Progenitor cell of endocrine pancreas (in vitro differentiated cells): ENCODE data around the gene HCN2. TPM values are rescaled to one million over a fixed set of nuclear protein-coding genes. Genes with fewer than 3 reads are reported as not detected.

Experiments used
- DNase-seq: peaks from one replicate; pipeline ENCODE4 v3.0.0; 2021; ENCODE audit warnings: low spot score; ENCODE audit not compliant: unreplicated experiment
- H3K27ac Mint-ChIP-seq: 2 replicates; pipeline ENCODE4 v1.8.0; 2021; ENCODE audit warnings: mild to moderate bottlenecking, moderate library complexity, mixed read lengths
- H3K27me3 Mint-ChIP-seq: 2 replicates; pipeline ENCODE4 v1.8.0; 2021; ENCODE audit warnings: mixed read lengths
- H3K36me3 Mint-ChIP-seq: 2 replicates; pipeline ENCODE4 v1.8.0; 2022; ENCODE audit warnings: mixed read lengths; ENCODE audit not compliant: insufficient read depth
- H3K4me1 Mint-ChIP-seq: 2 replicates; pipeline ENCODE4 v1.8.0; 2021; ENCODE audit warnings: low read depth, mixed read lengths
- H3K4me3 Mint-ChIP-seq: 2 replicates; pipeline ENCODE4 v1.8.0; 2021; ENCODE audit warnings: low read depth, mild to moderate bottlenecking, moderate library complexity, mixed read lengths
- H3K9me3 Mint-ChIP-seq: 2 replicates; pipeline ENCODE4 v1.8.0; 2021; ENCODE audit warnings: low read depth, mixed read lengths
- CTCF ChIP-seq: fragments of 200-600 bp; sonication (generic); IDR thresholded peaks from one replicate; pipeline ENCODE4 v1.5.0; 2021; ENCODE audit warnings: antibody characterized with exemption, mild to moderate bottlenecking; ENCODE audit not compliant: unreplicated experiment
- total RNA-seq: library from RNA; stranded (reverse); gene quantifications from 2 replicates; pipeline ENCODE4 v1.2.1, GENCODE V29; 2021

The HCN2 gene
- total RNA-seq, 1 donor from 2014 or later = 0.34 TPM

DNA sequence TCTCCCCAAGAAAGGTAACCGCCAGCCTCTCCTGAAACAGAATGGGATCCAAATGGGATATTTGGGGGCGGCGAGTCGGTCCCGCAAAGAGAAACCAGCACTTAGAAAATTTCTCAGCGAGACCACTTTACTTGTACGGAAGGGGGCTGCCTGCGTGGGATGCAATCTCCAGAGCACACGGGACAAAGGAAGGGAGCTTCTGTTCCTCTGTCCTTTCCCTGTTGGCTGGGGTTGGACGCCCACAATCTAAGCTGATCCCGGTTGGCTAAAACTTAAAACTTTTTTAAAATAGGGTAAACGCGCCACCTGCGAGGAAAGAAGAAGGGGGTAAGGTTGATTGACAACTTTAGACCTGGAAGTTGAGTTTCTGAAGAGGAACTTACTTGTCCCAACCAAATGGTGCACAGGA, 18.1 kb upstream of the HCN2 start:
- no peaks in the 10 kb centered on the region for H3K27me3 Mint-ChIP-seq
- DNase-seq = no peak

GRCh38 chr19:572140-572742, 17.4 kb upstream of the HCN2 start, which contains the start of gene BSG:
BSG (plus strand) TSS chr19:572596; CDS start chr19:572635, 39 bp downstream.
- H3K27ac Mint-ChIP-seq = peak within 1 kb of the TSS; percentile 99
- DNase-seq = peak; percentile 95
- H3K4me3 Mint-ChIP-seq = peak within 1 kb of the TSS; percentile 88
- peaks cover 21% of the 10 kb centered on the region for H3K4me1 Mint-ChIP-seq
- H3K27me3 Mint-ChIP-seq = no peaks in the 10 kb centered on the region
- TF ChIP-seq CTCF = no peak
- H3K9me3 Mint-ChIP-seq = peaks cover 5% of the 10 kb centered on the region
- peaks cover 9% of the 10 kb centered on the region for H3K36me3 Mint-ChIP-seq

More for the DNA sequence above, 18.1 kb upstream of the HCN2 start:
- H3K9me3 Mint-ChIP-seq = peaks cover 5% of the 10 kb centered on the region
- H3K27ac Mint-ChIP-seq = peak overlapping the region; percentile 98
- H3K4me1 Mint-ChIP-seq = peaks cover 20% of the 10 kb centered on the region
- no peak for TF ChIP-seq CTCF
- H3K36me3 Mint-ChIP-seq = peaks cover 12% of the 10 kb centered on the region
- peak overlapping the region; percentile 77 for H3K4me3 Mint-ChIP-seq

DNA sequence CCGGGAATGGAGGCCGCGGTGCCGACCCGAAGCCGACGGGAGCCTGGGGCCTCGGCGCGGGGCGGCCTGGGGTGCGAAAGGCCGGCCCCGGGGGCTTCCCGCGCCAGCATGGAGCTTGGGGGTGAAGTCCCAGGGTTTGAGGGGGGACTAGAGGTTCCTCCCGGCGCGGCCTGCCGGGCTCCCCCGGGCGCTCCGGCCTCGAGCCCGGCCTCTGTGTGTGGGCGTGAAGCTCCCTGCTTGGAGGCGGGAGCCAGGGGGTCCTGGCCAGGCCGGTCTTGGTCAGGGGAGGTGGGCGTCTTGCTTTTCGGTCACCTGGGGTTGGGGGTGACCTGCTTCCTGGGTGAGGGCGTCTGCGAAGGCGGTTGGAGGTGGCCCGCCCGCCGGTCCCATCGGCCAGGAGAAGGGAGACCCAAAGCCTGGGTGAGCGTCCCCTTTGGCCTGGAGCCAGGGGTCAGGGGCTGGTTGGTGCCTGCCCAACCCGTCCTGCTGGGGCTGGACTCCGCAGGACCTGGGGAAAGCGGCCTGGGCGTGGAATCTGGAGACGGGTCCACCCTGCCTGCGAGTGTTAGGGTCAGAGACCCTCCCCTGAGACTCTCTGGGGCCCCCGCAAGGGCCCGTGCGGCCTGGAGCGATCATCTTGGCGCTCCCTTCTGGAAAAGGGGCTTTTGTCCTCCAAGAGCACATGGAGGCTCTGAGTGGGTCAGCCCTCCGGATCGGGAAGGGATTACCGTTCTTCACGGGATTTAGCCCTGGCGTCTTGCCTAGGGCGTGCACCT, 16.8 kb upstream of the HCN2 start:
- peak overlapping the region; percentile 88 for H3K4me3 Mint-ChIP-seq
- H3K9me3 Mint-ChIP-seq = peaks cover 5% of the 10 kb centered on the region
- peaks cover 8% of the 10 kb centered on the region for H3K36me3 Mint-ChIP-seq
- peak overlapping the region; percentile 96 for H3K27ac Mint-ChIP-seq
- H3K27me3 Mint-ChIP-seq = no peaks in the 10 kb centered on the region
- H3K4me1 Mint-ChIP-seq = peaks cover 21% of the 10 kb centered on the region
- TF ChIP-seq CTCF = no peak
- DNase-seq = no peak

DNA sequence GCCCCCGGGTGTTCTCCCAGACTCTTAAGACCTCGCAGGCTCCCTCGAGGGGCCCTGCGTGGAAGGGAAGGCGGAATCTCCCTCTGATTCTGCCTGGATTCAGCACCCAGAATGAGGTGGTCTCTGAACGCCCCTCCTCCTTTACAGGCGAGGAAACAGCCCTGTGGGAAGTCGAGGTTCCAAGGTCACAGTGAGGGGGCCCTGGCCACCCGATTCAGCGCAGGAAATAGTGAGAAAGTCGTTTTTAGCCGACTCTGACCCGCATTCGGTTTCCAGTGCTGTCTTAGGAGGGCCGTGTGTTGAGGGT, 16.2 kb upstream of the HCN2 start:
- Mint-ChIP-seq H3K4me1 (peaks cover 21% of the 10 kb centered on the region), H3K9me3 (peaks cover 5% of the 10 kb centered on the region), H3K36me3 (peaks cover 8% of the 10 kb centered on the region), H3K27ac (peak overlapping the region; percentile 96), H3K4me3 (peak overlapping the region; percentile 88), H3K27me3 (no peaks in the 10 kb centered on the region)
- TF ChIP-seq CTCF = no peak
- no peak for DNase-seq

- Mint-ChIP-seq H3K36me3 (peaks cover 4% of the 10 kb centered on the region), H3K9me3 (peaks cover under 1% of the 10 kb centered on the region), H3K27me3 (no peaks in the 10 kb centered on the region), H3K4me1 (peaks cover 21% of the 10 kb centered on the region), H3K27ac (peak overlapping the region; percentile 33), H3K4me3 (peak overlapping the region; percentile 88)
- DNase-seq = no peak
- TF ChIP-seq CTCF = no peak
Measured at GRCh38 chr19:574658-575526, 14.8 kb upstream of the HCN2 start.
